GM23338 (cell line): ENCODE data around the gene P2RY6.

ENCODE experiments used
- CTCF ChIP-seq, 2 experiments: fragments of 200-600 bp in 1 of 2; sonication (generic) in 1 of 2; conservative IDR thresholded peaks; 2 replicates each; pipeline versions ENCODE4 v1.5.1 to v1.6.1; 2016 to 2017; ENCODE audit warnings: antibody characterized with exemption in 2 of 2, low read depth in 2 of 2, mild to moderate bottlenecking in 2 of 2, moderate library complexity in 1 of 2
- EZH2 ChIP-seq: fragments of 200-600 bp; sonication (generic); IDR thresholded peaks from one replicate; pipeline ENCODE4 v1.8.0; 2017; ENCODE audit warnings: antibody characterized with exemption, mild to moderate bottlenecking, low read depth; ENCODE audit not compliant: unreplicated experiment
- POLR2AphosphoS5 ChIP-seq: IDR thresholded peaks from 2 replicates; pipeline ENCODE4 v1.6.1; 2016; ENCODE audit warnings: antibody characterized with exemption, low read depth

- TF ChIP-seq POLR2AphosphoS5, result no peak
- TF ChIP-seq EZH2, result no peak
- no peak for TF ChIP-seq CTCF (conservative IDR thresholded peaks at IDR 0.05; ENCODE audit: low read depth in 2 of 2)
Measured at GRCh38 chr11:73315293-73316020, 43.3 kb downstream of the P2RY6 start.
